Measurements from ENCODE around the gene RBM26.

Gene RBM26

DNA sequence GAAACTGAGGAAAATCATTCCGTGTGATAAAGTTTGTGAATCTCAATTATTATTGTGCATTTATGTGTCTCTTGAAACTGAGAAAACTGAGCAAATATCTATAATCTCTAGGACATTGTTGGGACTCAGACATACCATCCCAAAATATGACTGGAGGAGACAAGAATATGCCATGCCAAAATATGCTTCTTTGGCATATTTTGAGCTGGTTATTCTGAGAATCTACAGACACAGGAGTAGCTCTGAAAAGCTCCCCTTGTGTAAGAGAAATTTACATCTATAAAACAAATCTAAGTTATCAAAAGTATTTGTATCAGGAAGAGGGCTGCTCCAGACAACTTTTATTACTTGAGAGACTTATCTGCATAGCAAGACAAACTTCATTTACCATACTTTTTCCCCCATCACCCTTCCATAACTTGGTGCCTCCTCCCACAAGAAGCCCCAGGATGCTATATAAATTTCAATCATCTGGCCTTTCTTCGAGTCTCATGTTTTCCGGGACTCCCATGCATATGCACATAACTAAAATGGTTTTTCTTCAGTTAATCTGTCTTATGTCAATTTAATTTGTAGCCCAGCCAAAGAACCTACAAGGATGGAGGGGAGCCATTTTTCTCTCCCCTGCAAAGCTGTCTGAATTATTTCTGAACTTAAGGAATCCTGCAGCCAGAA is 46.3 kb upstream of the RBM26 start (continued):
- TF ChIP-seq ZNF8 (CRISPR knock-in tag; IDR thresholded peaks at IDR 0.05) (no peak), ISL1 (CRISPR knock-in tag; IDR thresholded peaks at IDR 0.05) (no peak), ZFP3 (CRISPR knock-in tag; IDR thresholded peaks at IDR 0.05) (no peak), PPARA (CRISPR knock-in tag; IDR thresholded peaks at IDR 0.05; ENCODE audit: borderline replicate concordance) (no peak)
- TF ChIP-seq, protein P1, sequence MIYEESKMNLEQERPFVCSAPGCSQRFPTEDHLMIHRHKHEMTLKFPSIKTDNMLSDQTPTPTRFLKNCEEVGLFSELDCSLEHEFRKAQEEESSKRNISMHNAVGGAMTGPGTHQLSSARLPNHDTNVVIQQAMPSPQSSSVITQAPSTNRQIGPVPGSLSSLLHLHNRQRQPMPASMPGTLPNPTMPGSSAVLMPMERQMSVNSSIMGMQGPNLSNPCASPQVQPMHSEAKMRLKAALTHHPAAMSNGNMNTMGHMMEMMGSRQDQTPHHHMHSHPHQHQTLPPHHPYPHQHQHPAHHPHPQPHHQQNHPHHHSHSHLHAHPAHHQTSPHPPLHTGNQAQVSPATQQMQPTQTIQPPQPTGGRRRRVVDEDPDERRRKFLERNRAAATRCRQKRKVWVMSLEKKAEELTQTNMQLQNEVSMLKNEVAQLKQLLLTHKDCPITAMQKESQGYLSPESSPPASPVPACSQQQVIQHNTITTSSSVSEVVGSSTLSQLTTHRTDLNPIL (CRISPR knock-in tag; IDR thresholded peaks at IDR 0.05; ENCODE audit: low read depth) = no peak
- TF ChIP-seq, protein P2, sequence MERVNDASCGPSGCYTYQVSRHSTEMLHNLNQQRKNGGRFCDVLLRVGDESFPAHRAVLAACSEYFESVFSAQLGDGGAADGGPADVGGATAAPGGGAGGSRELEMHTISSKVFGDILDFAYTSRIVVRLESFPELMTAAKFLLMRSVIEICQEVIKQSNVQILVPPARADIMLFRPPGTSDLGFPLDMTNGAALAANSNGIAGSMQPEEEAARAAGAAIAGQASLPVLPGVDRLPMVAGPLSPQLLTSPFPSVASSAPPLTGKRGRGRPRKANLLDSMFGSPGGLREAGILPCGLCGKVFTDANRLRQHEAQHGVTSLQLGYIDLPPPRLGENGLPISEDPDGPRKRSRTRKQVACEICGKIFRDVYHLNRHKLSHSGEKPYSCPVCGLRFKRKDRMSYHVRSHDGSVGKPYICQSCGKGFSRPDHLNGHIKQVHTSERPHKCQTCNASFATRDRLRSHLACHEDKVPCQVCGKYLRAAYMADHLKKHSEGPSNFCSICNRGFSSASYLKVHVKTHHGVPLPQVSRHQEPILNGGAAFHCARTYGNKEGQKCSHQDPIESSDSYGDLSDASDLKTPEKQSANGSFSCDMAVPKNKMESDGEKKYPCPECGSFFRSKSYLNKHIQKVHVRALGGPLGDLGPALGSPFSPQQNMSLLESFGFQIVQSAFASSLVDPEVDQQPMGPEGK (CRISPR knock-in tag; IDR thresholded peaks at IDR 0.05; ENCODE audit: borderline replicate concordance) = no peak

DNA sequence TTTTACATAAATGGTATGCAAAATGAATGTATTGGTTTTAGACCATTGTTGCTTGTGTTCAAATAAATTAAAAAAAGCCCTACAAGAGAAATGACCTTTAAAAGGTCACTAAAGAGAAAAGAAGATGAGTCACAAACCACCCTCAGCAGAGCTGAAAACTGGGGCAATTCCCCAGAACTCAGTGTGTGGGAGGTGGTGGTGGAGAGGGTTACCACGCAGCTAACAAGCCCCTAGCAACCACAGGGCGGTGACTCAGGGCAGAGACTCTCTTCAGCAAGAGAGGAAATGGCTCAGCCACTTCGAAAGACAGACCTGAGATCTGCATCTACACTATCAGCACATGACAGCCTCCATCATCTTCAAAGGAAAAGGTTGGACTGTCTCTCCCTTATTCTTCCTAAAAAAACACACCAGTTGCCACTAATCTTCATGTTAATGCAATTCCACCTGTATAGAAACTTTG is 45.5 kb upstream of the RBM26 start:
- TF ChIP-seq, protein P2 (CRISPR knock-in tag; IDR thresholded peaks at IDR 0.05; ENCODE audit: borderline replicate concordance) = no peak
- TF ChIP-seq, protein P3, sequence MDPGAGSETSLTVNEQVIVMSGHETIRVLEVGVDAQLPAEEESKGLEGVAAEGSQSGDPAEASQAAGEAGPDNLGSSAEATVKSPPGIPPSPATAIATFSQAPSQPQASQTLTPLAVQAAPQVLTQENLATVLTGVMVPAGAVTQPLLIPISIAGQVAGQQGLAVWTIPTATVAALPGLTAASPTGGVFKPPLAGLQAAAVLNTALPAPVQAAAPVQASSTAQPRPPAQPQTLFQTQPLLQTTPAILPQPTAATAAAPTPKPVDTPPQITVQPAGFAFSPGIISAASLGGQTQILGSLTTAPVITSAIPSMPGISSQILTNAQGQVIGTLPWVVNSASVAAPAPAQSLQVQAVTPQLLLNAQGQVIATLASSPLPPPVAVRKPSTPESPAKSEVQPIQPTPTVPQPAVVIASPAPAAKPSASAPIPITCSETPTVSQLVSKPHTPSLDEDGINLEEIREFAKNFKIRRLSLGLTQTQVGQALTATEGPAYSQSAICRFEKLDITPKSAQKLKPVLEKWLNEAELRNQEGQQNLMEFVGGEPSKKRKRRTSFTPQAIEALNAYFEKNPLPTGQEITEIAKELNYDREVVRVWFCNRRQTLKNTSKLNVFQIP (CRISPR knock-in tag; IDR thresholded peaks at IDR 0.05; ENCODE audit: borderline replicate concordance, low read depth) = no peak
- TF ChIP-seq SNAI2 (CRISPR knock-in tag; IDR thresholded peaks at IDR 0.05) (no peak), ZFP30 (CRISPR knock-in tag; IDR thresholded peaks at IDR 0.05) (no peak), ISL1 (CRISPR knock-in tag; IDR thresholded peaks at IDR 0.05) (no peak), PPARA (CRISPR knock-in tag; IDR thresholded peaks at IDR 0.05; ENCODE audit: borderline replicate concordance) (no peak), ARNTL (CRISPR knock-in tag; IDR thresholded peaks at IDR 0.05; ENCODE audit: borderline replicate concordance, low read depth) (no peak)
- TF ChIP-seq, protein P4, sequence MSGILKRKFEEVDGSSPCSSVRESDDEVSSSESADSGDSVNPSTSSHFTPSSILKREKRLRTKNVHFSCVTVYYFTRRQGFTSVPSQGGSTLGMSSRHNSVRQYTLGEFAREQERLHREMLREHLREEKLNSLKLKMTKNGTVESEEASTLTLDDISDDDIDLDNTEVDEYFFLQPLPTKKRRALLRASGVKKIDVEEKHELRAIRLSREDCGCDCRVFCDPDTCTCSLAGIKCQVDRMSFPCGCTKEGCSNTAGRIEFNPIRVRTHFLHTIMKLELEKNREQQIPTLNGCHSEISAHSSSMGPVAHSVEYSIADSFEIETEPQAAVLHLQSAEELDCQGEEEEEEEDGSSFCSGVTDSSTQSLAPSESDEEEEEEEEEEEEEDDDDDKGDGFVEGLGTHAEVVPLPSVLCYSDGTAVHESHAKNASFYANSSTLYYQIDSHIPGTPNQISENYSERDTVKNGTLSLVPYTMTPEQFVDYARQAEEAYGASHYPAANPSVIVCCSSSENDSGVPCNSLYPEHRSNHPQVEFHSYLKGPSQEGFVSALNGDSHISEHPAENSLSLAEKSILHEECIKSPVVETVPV (CRISPR knock-in tag; IDR thresholded peaks at IDR 0.05) = no peak
- TF ChIP-seq, protein P5, sequence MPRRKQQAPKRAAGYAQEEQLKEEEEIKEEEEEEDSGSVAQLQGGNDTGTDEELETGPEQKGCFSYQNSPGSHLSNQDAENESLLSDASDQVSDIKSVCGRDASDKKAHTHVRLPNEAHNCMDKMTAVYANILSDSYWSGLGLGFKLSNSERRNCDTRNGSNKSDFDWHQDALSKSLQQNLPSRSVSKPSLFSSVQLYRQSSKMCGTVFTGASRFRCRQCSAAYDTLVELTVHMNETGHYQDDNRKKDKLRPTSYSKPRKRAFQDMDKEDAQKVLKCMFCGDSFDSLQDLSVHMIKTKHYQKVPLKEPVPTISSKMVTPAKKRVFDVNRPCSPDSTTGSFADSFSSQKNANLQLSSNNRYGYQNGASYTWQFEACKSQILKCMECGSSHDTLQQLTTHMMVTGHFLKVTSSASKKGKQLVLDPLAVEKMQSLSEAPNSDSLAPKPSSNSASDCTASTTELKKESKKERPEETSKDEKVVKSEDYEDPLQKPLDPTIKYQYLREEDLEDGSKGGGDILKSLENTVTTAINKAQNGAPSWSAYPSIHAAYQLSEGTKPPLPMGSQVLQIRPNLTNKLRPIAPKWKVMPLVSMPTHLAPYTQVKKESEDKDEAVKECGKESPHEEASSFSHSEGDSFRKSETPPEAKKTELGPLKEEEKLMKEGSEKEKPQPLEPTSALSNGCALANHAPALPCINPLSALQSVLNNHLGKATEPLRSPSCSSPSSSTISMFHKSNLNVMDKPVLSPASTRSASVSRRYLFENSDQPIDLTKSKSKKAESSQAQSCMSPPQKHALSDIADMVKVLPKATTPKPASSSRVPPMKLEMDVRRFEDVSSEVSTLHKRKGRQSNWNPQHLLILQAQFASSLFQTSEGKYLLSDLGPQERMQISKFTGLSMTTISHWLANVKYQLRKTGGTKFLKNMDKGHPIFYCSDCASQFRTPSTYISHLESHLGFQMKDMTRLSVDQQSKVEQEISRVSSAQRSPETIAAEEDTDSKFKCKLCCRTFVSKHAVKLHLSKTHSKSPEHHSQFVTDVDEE (CRISPR knock-in tag; IDR thresholded peaks at IDR 0.05) = no peak
- ATAC-seq = peak; percentile 100

DNA sequence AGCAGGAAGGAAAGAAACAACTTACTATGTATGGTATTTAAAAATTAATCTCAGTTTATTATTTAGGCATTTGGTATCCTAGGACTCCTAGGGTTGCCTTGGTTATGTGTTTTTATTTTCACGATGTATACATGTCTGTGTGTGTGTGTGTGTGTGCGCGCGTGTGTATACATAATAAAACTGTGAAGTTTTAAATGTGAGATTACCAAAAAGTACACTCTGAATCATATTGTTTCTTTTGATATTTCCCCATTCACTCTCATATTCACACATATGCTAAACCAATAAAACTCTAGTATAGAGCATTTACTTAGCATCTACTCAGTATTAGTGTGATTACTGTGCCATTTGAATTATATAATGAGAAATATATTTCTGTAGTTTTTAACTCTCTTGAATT is 44.1 kb upstream of the RBM26 start:
- ATAC-seq = no peak
- TF ChIP-seq ZNF565 (CRISPR knock-in tag; conservative IDR thresholded peaks at IDR 0.05; ENCODE audit: low read depth) = no peak
- TF ChIP-seq, protein P4 (CRISPR knock-in tag; IDR thresholded peaks at IDR 0.05) = no peak
